ENCODE data around the gene PVR. TPM values are rescaled to one million over a fixed set of nuclear protein-coding genes. Genes with fewer than 3 reads are reported as not detected.

PVR gene
- total and polyA plus RNA-seq, 4 donors, result 11.4 to 49.0 (median 32.1) TPM

DNA sequence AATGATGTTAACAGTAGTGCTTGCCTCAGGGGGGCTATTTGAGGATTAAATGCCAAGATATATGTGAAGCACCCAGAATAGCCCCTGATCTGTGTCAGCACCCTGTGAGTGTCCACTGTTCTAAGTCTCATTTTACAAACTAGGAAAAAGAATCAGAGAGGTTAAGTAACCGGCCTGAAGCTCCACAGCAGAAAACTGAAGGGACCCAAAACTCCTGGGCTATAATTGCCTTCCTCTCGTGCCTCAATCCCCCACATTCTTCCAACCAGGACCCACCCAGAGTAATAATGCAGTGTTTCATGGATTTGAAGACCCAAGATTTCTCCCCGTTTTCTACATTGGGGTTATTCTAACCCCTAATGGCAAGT lies 2.3 kb downstream of the PVR start:
- Histone ChIP-seq H3K9me3 (ENCODE audit: control insufficient read depth in 4 of 4, low read length in 3 of 4) (no peaks in the 10 kb centered on the region), H3K4me1 (ENCODE audit: control insufficient read depth in 4 of 4, insufficient read depth in 4 of 4, low read length in 3 of 4) (peaks cover 5 to 43% (median 32%) of the 10 kb centered on the region in 4 donors), H3K9ac (ENCODE audit: low read depth in 1 of 2, low read length in 2 of 2) (no peak overlapping the region), H3K36me3 (ENCODE audit: control insufficient read depth in 4 of 4, insufficient read depth in 3 of 4, low read depth in 1 of 4, low read length in 3 of 4) (peaks cover 2 to 30% (median 14%) of the 10 kb centered on the region in 4 donors), H3K27ac (ENCODE audit: low read depth in 1 of 2, low read length in 2 of 2) (no peak overlapping the region), H3K4me3 (ENCODE audit: low read depth in 1 of 3, low read length in 3 of 3) (no peak overlapping the region), H3K27me3 (ENCODE audit: control insufficient read depth in 4 of 4, insufficient read depth in 4 of 4, low read length in 3 of 4) (no peaks in the 10 kb centered on the region)
- WGBS, result 93% methylated on average over 3 of the region's 3 CpGs
- TF ChIP-seq, protein P1, sequence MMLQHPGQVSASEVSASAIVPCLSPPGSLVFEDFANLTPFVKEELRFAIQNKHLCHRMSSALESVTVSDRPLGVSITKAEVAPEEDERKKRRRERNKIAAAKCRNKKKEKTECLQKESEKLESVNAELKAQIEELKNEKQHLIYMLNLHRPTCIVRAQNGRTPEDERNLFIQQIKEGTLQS (IDR thresholded peaks at IDR 0.05), result no peak
- TF ChIP-seq RXRA (IDR thresholded peaks at IDR 0.05), result no peak
- no peak for TF ChIP-seq EGR1 (IDR thresholded peaks at IDR 0.05; ENCODE audit: low read depth in 2 of 2)
- TF ChIP-seq, protein P2, sequence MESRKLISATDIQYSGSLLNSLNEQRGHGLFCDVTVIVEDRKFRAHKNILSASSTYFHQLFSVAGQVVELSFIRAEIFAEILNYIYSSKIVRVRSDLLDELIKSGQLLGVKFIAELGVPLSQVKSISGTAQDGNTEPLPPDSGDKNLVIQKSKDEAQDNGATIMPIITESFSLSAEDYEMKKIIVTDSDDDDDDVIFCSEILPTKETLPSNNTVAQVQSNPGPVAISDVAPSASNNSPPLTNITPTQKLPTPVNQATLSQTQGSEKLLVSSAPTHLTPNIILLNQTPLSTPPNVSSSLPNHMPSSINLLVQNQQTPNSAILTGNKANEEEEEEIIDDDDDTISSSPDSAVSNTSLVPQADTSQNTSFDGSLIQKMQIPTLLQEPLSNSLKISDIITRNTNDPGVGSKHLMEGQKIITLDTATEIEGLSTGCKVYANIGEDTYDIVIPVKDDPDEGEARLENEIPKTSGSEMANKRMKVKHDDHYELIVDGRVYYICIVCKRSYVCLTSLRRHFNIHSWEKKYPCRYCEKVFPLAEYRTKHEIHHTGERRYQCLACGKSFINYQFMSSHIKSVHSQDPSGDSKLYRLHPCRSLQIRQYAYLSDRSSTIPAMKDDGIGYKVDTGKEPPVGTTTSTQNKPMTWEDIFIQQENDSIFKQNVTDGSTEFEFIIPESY (IDR thresholded peaks at IDR 0.05), result no peak
- no peak for TF ChIP-seq HNF4G (IDR thresholded peaks at IDR 0.05)
- DNase-seq (ENCODE audit: low spot score), result no peak

DNA sequence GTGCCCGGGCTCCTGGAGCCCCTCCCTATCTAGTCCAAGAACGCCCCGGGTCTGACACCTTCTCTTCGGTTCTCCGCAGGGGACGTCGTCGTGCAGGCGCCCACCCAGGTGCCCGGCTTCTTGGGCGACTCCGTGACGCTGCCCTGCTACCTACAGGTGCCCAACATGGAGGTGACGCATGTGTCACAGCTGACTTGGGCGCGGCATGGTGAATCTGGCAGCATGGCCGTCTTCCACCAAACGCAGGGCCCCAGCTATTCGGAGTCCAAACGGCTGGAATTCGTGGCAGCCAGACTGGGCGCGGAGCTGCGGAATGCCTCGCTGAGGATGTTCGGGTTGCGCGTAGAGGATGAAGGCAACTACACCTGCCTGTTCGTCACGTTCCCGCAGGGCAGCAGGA lies 3.4 kb downstream of the PVR start:
- Histone ChIP-seq H3K9ac (ENCODE audit: low read depth in 1 of 2, low read length in 2 of 2) (no peak overlapping the region), H3K36me3 (ENCODE audit: control insufficient read depth in 4 of 4, insufficient read depth in 3 of 4, low read depth in 1 of 4, low read length in 3 of 4) (peaks cover 6 to 37% (median 22%) of the 10 kb centered on the region in 4 donors), H3K4me1 (ENCODE audit: control insufficient read depth in 4 of 4, insufficient read depth in 4 of 4, low read length in 3 of 4) (peaks cover 5 to 43% (median 32%) of the 10 kb centered on the region in 4 donors), H3K4me3 (ENCODE audit: low read depth in 1 of 3, low read length in 3 of 3) (no peak overlapping the region), H3K9me3 (ENCODE audit: control insufficient read depth in 4 of 4, low read length in 3 of 4) (no peaks in the 10 kb centered on the region), H3K27me3 (ENCODE audit: control insufficient read depth in 4 of 4, insufficient read depth in 4 of 4, low read length in 3 of 4) (no peaks in the 10 kb centered on the region), H3K27ac (ENCODE audit: low read depth in 1 of 2, low read length in 2 of 2) (no peak overlapping the region)
- TF ChIP-seq, protein P3, sequence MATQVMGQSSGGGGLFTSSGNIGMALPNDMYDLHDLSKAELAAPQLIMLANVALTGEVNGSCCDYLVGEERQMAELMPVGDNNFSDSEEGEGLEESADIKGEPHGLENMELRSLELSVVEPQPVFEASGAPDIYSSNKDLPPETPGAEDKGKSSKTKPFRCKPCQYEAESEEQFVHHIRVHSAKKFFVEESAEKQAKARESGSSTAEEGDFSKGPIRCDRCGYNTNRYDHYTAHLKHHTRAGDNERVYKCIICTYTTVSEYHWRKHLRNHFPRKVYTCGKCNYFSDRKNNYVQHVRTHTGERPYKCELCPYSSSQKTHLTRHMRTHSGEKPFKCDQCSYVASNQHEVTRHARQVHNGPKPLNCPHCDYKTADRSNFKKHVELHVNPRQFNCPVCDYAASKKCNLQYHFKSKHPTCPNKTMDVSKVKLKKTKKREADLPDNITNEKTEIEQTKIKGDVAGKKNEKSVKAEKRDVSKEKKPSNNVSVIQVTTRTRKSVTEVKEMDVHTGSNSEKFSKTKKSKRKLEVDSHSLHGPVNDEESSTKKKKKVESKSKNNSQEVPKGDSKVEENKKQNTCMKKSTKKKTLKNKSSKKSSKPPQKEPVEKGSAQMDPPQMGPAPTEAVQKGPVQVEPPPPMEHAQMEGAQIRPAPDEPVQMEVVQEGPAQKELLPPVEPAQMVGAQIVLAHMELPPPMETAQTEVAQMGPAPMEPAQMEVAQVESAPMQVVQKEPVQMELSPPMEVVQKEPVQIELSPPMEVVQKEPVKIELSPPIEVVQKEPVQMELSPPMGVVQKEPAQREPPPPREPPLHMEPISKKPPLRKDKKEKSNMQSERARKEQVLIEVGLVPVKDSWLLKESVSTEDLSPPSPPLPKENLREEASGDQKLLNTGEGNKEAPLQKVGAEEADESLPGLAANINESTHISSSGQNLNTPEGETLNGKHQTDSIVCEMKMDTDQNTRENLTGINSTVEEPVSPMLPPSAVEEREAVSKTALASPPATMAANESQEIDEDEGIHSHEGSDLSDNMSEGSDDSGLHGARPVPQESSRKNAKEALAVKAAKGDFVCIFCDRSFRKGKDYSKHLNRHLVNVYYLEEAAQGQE (IDR thresholded peaks at IDR 0.05), result no peak
- WGBS, result 90% methylated on average over 31 of the region's 31 CpGs
- DNase-seq (ENCODE audit: low spot score), result no peak

DNA sequence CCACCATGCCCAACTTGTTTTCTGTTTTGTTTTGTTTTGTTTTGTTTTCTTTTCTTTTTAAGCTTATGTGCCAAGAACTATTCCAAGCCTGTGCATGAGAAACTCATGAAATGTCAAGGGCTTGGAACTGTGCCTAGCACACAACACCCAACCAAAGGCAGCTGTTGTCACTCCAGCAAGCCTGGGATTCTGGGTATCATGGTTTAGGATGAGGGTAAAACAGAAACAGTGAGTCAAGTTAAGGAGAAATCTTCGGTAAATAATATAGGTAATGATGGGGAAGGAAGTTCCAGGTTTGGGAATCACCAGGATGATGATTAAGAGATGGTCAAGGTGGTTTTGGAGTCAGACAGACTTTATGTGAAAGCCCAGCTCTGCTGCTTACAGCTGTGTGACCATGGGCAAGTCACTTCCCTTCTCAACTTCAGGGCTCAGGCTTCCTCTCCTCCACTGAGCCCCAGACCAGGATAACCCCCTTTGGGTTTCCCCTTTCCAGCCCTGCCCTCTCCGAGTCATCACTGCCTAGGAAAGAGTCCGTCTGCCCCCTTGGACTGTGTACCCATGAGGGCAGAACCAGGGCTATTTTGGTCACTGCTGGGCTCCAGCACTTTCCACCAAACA lies 5.0 kb downstream of the PVR start:
- Histone ChIP-seq H3K27me3 (ENCODE audit: control insufficient read depth in 4 of 4, insufficient read depth in 4 of 4, low read length in 3 of 4) (no peaks in the 10 kb centered on the region), H3K4me3 (ENCODE audit: low read depth in 1 of 3, low read length in 3 of 3) (no peak overlapping the region), H3K9me3 (ENCODE audit: control insufficient read depth in 4 of 4, low read length in 3 of 4) (no peaks in the 10 kb centered on the region), H3K27ac (ENCODE audit: low read depth in 1 of 2, low read length in 2 of 2) (peak overlapping the region; percentile 69 to 75), H3K9ac (ENCODE audit: low read depth in 1 of 2, low read length in 2 of 2) (peak overlapping the region in 1 of 2 donors; percentile 27), H3K36me3 (ENCODE audit: control insufficient read depth in 4 of 4, insufficient read depth in 3 of 4, low read depth in 1 of 4, low read length in 3 of 4) (peaks cover 6 to 48% (median 34%) of the 10 kb centered on the region in 4 donors), H3K4me1 (ENCODE audit: control insufficient read depth in 4 of 4, insufficient read depth in 4 of 4, low read length in 3 of 4) (peaks cover 5 to 38% (median 29%) of the 10 kb centered on the region in 4 donors)
- no peak for DNase-seq (ENCODE audit: low spot score)
- WGBS, result 47% methylated on average over 3 of the region's 3 CpGs
- TF ChIP-seq EGR1 (IDR thresholded peaks at IDR 0.05; ENCODE audit: low read depth in 2 of 2), result no peak
- TF ChIP-seq, protein P2 (IDR thresholded peaks at IDR 0.05), result no peak
- TF ChIP-seq YY1 (IDR thresholded peaks at IDR 0.05), result no peak
- TF ChIP-seq RXRA (IDR thresholded peaks at IDR 0.05), result peak; percentile 33 to 45
- TF ChIP-seq FOXA2 (IDR thresholded peaks at IDR 0.05), result no peak
- TF ChIP-seq HNF4A (conservative IDR thresholded peaks at IDR 0.05), result peak; percentile 90 to 92
- peak in 1 of 2 donors; percentile 22 for TF ChIP-seq JUND (IDR thresholded peaks at IDR 0.05)
- TF ChIP-seq HNF4G (IDR thresholded peaks at IDR 0.05), result peak; percentile 56
- no peak for TF ChIP-seq FOXA1 (IDR thresholded peaks at IDR 0.05)
- TF ChIP-seq, protein P3 (IDR thresholded peaks at IDR 0.05), result peak; percentile 44
- no peak for TF ChIP-seq GABPA (IDR thresholded peaks at IDR 0.05 in 1 of 2, conservative IDR thresholded peaks at IDR 0.05 in 1 of 2)
- TF ChIP-seq, protein P1 (IDR thresholded peaks at IDR 0.05), result peak; percentile 19
- TF ChIP-seq SP1 (IDR thresholded peaks at IDR 0.05), result peak; percentile 75

All from liver (tissue), 9 donors.